ENCODE measurements around the gene TDRD12. TPM values are rescaled to one million over a fixed set of nuclear protein-coding genes. Genes with fewer than 3 reads are reported as not detected.

Gene TDRD12
- total and polyA plus RNA-seq, 2 donors (not counting 3 experiments of a cell fraction or from before 2014, with no cell fraction given): 0.03 to 0.09 TPM

DNA sequence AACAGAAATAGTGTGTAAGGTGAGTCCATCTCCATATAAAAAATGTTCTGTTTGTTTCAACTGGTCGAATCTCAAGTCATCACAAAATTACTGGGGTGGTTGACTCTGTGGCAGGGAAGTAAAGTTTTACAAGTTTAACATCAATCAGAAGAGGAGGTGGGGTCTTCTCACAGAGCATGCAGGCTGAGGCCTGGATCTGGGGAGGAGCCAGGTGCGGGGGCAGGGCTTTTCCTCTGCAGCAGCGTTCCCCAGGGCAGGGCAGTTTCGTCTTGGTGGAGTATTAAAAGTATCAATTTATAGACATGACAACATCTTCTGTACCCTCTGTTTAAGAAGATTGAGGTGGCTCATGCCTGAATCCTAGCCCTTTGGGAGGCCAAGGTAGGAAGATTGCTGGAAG, 81.2 kb downstream of the TDRD12 start:
- dilution Hi-C loops (cut with MboI; ENCODE audit: extremely low pct_ligation_motif_present, low sequenced_read_pairs) (no loop called here), intact Hi-C loops (cut with micrococcal nuclease) (no loop called here)
- TF ChIP-seq, protein P1, sequence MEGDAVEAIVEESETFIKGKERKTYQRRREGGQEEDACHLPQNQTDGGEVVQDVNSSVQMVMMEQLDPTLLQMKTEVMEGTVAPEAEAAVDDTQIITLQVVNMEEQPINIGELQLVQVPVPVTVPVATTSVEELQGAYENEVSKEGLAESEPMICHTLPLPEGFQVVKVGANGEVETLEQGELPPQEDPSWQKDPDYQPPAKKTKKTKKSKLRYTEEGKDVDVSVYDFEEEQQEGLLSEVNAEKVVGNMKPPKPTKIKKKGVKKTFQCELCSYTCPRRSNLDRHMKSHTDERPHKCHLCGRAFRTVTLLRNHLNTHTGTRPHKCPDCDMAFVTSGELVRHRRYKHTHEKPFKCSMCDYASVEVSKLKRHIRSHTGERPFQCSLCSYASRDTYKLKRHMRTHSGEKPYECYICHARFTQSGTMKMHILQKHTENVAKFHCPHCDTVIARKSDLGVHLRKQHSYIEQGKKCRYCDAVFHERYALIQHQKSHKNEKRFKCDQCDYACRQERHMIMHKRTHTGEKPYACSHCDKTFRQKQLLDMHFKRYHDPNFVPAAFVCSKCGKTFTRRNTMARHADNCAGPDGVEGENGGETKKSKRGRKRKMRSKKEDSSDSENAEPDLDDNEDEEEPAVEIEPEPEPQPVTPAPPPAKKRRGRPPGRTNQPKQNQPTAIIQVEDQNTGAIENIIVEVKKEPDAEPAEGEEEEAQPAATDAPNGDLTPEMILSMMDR (IDR thresholded peaks at IDR 0.05; ENCODE audit: extremely low read depth in 1 of 2, insufficient read depth in 1 of 2, low read depth in 1 of 2, low read length in 2 of 2): no peak
- no peak for TF ChIP-seq FOS (IDR thresholded peaks at IDR 0.05; ENCODE audit: borderline replicate concordance, insufficient read depth, low read length)
- TF ChIP-seq POLR2A (IDR thresholded peaks at IDR 0.05; ENCODE audit: low read depth, low read length): no peak
- no peak for TF ChIP-seq MYC (IDR thresholded peaks at IDR 0.05; ENCODE audit: low read depth, low read length)
- no peak for TF ChIP-seq POLR2AphosphoS5 (IDR thresholded peaks at IDR 0.05; ENCODE audit: insufficient read depth, low read depth, low read length)
- TF ChIP-seq JUN (IDR thresholded peaks at IDR 0.05; ENCODE audit: borderline replicate concordance, insufficient read depth, insufficient read length, low read depth): no peak
- TF ChIP-seq, protein P2, sequence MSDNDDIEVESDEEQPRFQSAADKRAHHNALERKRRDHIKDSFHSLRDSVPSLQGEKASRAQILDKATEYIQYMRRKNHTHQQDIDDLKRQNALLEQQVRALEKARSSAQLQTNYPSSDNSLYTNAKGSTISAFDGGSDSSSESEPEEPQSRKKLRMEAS (IDR thresholded peaks at IDR 0.05; ENCODE audit: insufficient read depth, insufficient read length): no peak
- no peak for TF ChIP-seq EZH2 (IDR thresholded peaks at IDR 0.05; ENCODE audit: borderline replicate concordance, low read depth, low read length, severe bottlenecking)
- no peak for TF ChIP-seq GATA2 (IDR thresholded peaks at IDR 0.05; ENCODE audit: insufficient read depth, insufficient read length, low read depth, low read length)
- Histone ChIP-seq H3K27me3 (ENCODE audit: control insufficient read depth in 2 of 2, insufficient read depth in 2 of 2, low read length in 2 of 2) (no peaks in the 10 kb centered on the region), H3K9me1 (replicated peaks; ENCODE audit: control insufficient read depth, extremely low read depth, insufficient read depth, low read length) (no peaks in the 10 kb centered on the region), H3K27ac (ENCODE audit: insufficient read depth, low read depth, low read length) (no peak overlapping the region), H3K4me1 (ENCODE audit: control insufficient read depth, extremely low read depth, insufficient read depth, low read length) (no peaks in the 10 kb centered on the region), H3K79me2 (ENCODE audit: control insufficient read depth, insufficient read depth, low read length) (no peaks in the 10 kb centered on the region), H3K36me3 (ENCODE audit: control insufficient read depth in 2 of 2, extremely low read depth in 1 of 2, insufficient read depth in 2 of 2, low read length in 2 of 2) (no peaks in the 10 kb centered on the region), H3K4me2 (ENCODE audit: insufficient read depth, low read length) (no peak overlapping the region), H2AFZ (ENCODE audit: low read depth, low read length) (no peak overlapping the region), H3K9ac (replicated peaks; ENCODE audit: extremely low read depth, insufficient read depth, low read length) (no peak overlapping the region), H3K4me3 (replicated peaks in 1 of 3; ENCODE audit: insufficient read depth in 1 of 3, low read depth in 1 of 3, low read length in 3 of 3) (no peak overlapping the region), H3K9me3 (replicated peaks; ENCODE audit: control insufficient read depth, insufficient read depth, low read length) (no peaks in the 10 kb centered on the region), H4K20me1 (replicated peaks; ENCODE audit: control insufficient read depth, extremely low read depth, insufficient read depth, low read length) (no peaks in the 10 kb centered on the region)
- ChIA-PET POLR2A (no interaction called here), CTCF (no interaction called here)
- BruUV-seq (replicated peaks): no TSS peak
- FAIRE-seq (no peak), DNase-seq (ENCODE audit: low read depth, low spot score) (no peak)
